CD14-positive monocyte (primary cell): ENCODE data around the gene EPB41L2. TPM values are rescaled to one million over a fixed set of nuclear protein-coding genes. Genes with fewer than 3 reads are reported as not detected.

Source experiments
- DNase-seq, 3 donors: peaks; one replicate each; pipeline ENCODE4 v3.0.0-alpha.2; 2011 to 2022
- H2AFZ ChIP-seq: 2 replicates; pipeline ENCODE4 v1.6.0; 2012; ENCODE audit warnings: mild to moderate bottlenecking, low read depth, low read length, inconsistent platforms; ENCODE audit not compliant: insufficient read depth, poor library complexity, severe bottlenecking
- H3K27ac ChIP-seq, 2 donors: 1 replicate in 1 of 2; 2 replicates in 1 of 2; pipeline ENCODE4 v1.5.1; 2012 to 2013; ENCODE audit warnings: low read length in 2 of 2, control low read depth in 1 of 2, inconsistent platforms in 1 of 2, low read depth in 1 of 2, mild to moderate bottlenecking in 1 of 2
- H3K27me3 ChIP-seq, 2 donors: one replicate each; pipeline versions ENCODE4 v1.6.0 to v1.6.1; 2011 to 2013; ENCODE audit warnings: low read length in 2 of 2; ENCODE audit not compliant: control insufficient read depth in 2 of 2, insufficient read depth in 2 of 2
- H3K36me3 ChIP-seq, 2 donors: replicated peaks in 1 of 2; 1 replicate in 1 of 2; 2 replicates in 1 of 2; pipeline versions ENCODE4 v1.5.1 to v1.6.1; 2012 to 2013; ENCODE audit warnings: low read length in 2 of 2, control low read depth in 1 of 2, inconsistent platforms in 1 of 2, mild to moderate bottlenecking in 1 of 2; ENCODE audit not compliant: insufficient read depth in 2 of 2, control insufficient read depth in 1 of 2
- H3K4me1 ChIP-seq, 2 donors: 1 replicate in 1 of 2; 2 replicates in 1 of 2; pipeline versions ENCODE4 v1.5.1 to v1.6.1; 2012 to 2013; ENCODE audit warnings: low read length in 2 of 2, control low read depth in 1 of 2, inconsistent platforms in 1 of 2, mild to moderate bottlenecking in 1 of 2, moderate library complexity in 1 of 2; ENCODE audit not compliant: insufficient read depth in 2 of 2, control insufficient read depth in 1 of 2
- H3K4me2 ChIP-seq: replicated peaks from 2 replicates; pipeline ENCODE3; 2012; ENCODE audit warnings: low read length, moderate library complexity, mild to moderate bottlenecking; ENCODE audit not compliant: poor library complexity, severe bottlenecking; ENCODE audit errors: extremely low read depth
- H3K4me3 ChIP-seq, 3 experiments: fragments of 200-600 bp in 1 of 3; sonication (generic) in 1 of 3; replicated peaks in 1 of 3; 1 replicate in 2 of 3; 2 replicates in 1 of 3; pipeline ENCODE4 v1.5.1; 2011 to 2013; ENCODE audit warnings: low read length in 3 of 3, mild to moderate bottlenecking in 3 of 3, control low read depth in 2 of 3, low read depth in 2 of 3, inconsistent platforms in 1 of 3, moderate library complexity in 1 of 3
- H3K79me2 ChIP-seq: 2 replicates; pipeline ENCODE4 v1.6.0; 2012; ENCODE audit warnings: mild to moderate bottlenecking, control low read depth, inconsistent platforms, low read length, moderate library complexity; ENCODE audit not compliant: insufficient read depth
- H3K9ac ChIP-seq: 2 replicates; pipeline ENCODE4 v1.6.0; 2017; ENCODE audit warnings: low read length, mild to moderate bottlenecking; ENCODE audit not compliant: insufficient read depth, poor library complexity, severe bottlenecking
- H3K9me3 ChIP-seq, 2 donors: replicated peaks in 1 of 2; 1 replicate in 1 of 2; 2 replicates in 1 of 2; pipeline versions ENCODE4 v1.5.1 to v1.6.1; 2012 to 2013; ENCODE audit warnings: low read length in 2 of 2, control low read depth in 1 of 2; ENCODE audit not compliant: control insufficient read depth in 1 of 2, insufficient read depth in 1 of 2
- H4K20me1 ChIP-seq: 2 replicates; pipeline ENCODE4 v1.6.0; 2012; ENCODE audit warnings: mild to moderate bottlenecking, low read length, control low read depth, moderate library complexity; ENCODE audit not compliant: insufficient read depth
- H3K27ac Mint-ChIP-seq, 7 donors: one replicate each; pipeline ENCODE4 v1.8.0; 2020; ENCODE audit warnings: mild to moderate bottlenecking in 7 of 7, mixed read lengths in 7 of 7, moderate library complexity in 6 of 7, inconsistent platforms in 2 of 7
- H3K27me3 Mint-ChIP-seq, 3 donors: one replicate each; pipeline ENCODE4 v1.8.0; 2021 to 2022; ENCODE audit warnings: low read depth in 3 of 3, mild to moderate bottlenecking in 3 of 3, mixed read lengths in 3 of 3, moderate library complexity in 3 of 3, inconsistent platforms in 1 of 3
- H3K36me3 Mint-ChIP-seq, 2 donors: one replicate each; pipeline ENCODE4 v1.8.0; 2020; ENCODE audit warnings: mixed read lengths in 2 of 2, inconsistent platforms in 1 of 2, mild to moderate bottlenecking in 1 of 2
- H3K4me1 Mint-ChIP-seq: one replicate; pipeline ENCODE4 v1.8.0; 2020; ENCODE audit warnings: mild to moderate bottlenecking, mixed read lengths
- H3K4me3 Mint-ChIP-seq, 2 donors: one replicate each; pipeline ENCODE4 v1.8.0; 2020; ENCODE audit warnings: mild to moderate bottlenecking in 2 of 2, mixed read lengths in 2 of 2, moderate library complexity in 1 of 2
- H3K9me3 Mint-ChIP-seq, 7 donors: one replicate each; pipeline ENCODE4 v1.8.0; 2020 to 2022; ENCODE audit warnings: mixed read lengths in 7 of 7, mild to moderate bottlenecking in 6 of 7, moderate library complexity in 6 of 7, inconsistent platforms in 2 of 7
- WGBS: methylation state at CpG from one replicate; pipeline ENCODE4 v1.1.5; 2013; ENCODE audit warnings: missing lambda C conversion rate; ENCODE audit not compliant: insufficient coverage; 5-methylcytosine and 5-hydroxymethylcytosine counted together
- intact Hi-C, 2 donors: fragments of 100-400 bp; cut with micrococcal nuclease; formaldehyde crosslinking; loops; one replicate each; pipeline versions ENCODE4 v1.15.0 to v1.15.1; 2023
- polyA plus RNA-seq, 3 donors: library from polyadenylated mRNA; depleted of rRNA in 1 of 3; unstranded in 2 of 3; stranded (reverse) in 1 of 3; fragments of 300-500 nt in 2 of 3; fragments of >200 nt in 1 of 3; fragmentation: Illumina TruSeq in 2 of 3; gene quantifications; 1 replicate in 2 of 3; 2 replicates in 1 of 3; pipeline ENCODE4 v1.2.3, GENCODE V29; 2012 to 2021
- TF ChIP-seq, protein P1 (sequence below): fragments of 200-600 bp; IDR thresholded peaks from one replicate; pipeline ENCODE4 v1.8.0; 2022; ENCODE audit warnings: antibody characterized with exemption, mild to moderate bottlenecking

EPB41L2 gene
- polyA plus RNA-seq, 3 donors = 3.4 to 7.2 (median 4.6) TPM

- H2AFZ ChIP-seq = no peak overlapping the region
- H3K36me3 ChIP-seq = no peaks in the 10 kb centered on the region
- no peak overlapping the region for H3K4me3 Mint-ChIP-seq
- no peak overlapping the region for H3K4me2 ChIP-seq
- no peaks in the 10 kb centered on the region for H3K79me2 ChIP-seq
- H4K20me1 ChIP-seq = no peaks in the 10 kb centered on the region
- TF ChIP-seq, protein P1, sequence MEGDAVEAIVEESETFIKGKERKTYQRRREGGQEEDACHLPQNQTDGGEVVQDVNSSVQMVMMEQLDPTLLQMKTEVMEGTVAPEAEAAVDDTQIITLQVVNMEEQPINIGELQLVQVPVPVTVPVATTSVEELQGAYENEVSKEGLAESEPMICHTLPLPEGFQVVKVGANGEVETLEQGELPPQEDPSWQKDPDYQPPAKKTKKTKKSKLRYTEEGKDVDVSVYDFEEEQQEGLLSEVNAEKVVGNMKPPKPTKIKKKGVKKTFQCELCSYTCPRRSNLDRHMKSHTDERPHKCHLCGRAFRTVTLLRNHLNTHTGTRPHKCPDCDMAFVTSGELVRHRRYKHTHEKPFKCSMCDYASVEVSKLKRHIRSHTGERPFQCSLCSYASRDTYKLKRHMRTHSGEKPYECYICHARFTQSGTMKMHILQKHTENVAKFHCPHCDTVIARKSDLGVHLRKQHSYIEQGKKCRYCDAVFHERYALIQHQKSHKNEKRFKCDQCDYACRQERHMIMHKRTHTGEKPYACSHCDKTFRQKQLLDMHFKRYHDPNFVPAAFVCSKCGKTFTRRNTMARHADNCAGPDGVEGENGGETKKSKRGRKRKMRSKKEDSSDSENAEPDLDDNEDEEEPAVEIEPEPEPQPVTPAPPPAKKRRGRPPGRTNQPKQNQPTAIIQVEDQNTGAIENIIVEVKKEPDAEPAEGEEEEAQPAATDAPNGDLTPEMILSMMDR = no peak
- intact Hi-C loops = loop anchor here in 1 of 2 donors (10.0 kb wide), 1 partner anchor 525 kb away; no protein-coding TSS in a partner anchor
- no peak for DNase-seq
- no peak overlapping the region for H3K27ac Mint-ChIP-seq
- H3K4me3 ChIP-seq = no peak overlapping the region
- no peak overlapping the region for H3K27ac ChIP-seq
- no peaks in the 10 kb centered on the region for H3K9me3 ChIP-seq
- no peaks in the 10 kb centered on the region for H3K9me3 Mint-ChIP-seq
- no peaks in the 10 kb centered on the region for H3K4me1 Mint-ChIP-seq
- H3K27me3 ChIP-seq = no peaks in the 10 kb centered on the region
- no peak overlapping the region for H3K9ac ChIP-seq
- 91% methylated on average over 1 of the region's 1 CpG for WGBS
- H3K4me1 ChIP-seq = no peaks in the 10 kb centered on the region
- H3K36me3 Mint-ChIP-seq = no peaks in the 10 kb centered on the region
- H3K27me3 Mint-ChIP-seq = no peaks in the 10 kb centered on the region
These were observed 213.5 kb downstream of the EPB41L2 start for GRCh38 chr6:130849594-130849993.

GRCh38 chr6:130848945-130849344 is 214.1 kb downstream of the EPB41L2 start:
- Histone ChIP-seq H4K20me1 (no peaks in the 10 kb centered on the region), H3K9me3 (no peaks in the 10 kb centered on the region), H3K27me3 (no peaks in the 10 kb centered on the region), H3K4me1 (no peaks in the 10 kb centered on the region), H2AFZ (no peak overlapping the region), H3K27ac (no peak overlapping the region), H3K4me3 (no peak overlapping the region), H3K4me2 (no peak overlapping the region), H3K36me3 (no peaks in the 10 kb centered on the region), H3K9ac (no peak overlapping the region), H3K79me2 (no peaks in the 10 kb centered on the region)
- H3K4me3 Mint-ChIP-seq = no peak overlapping the region
- no peaks in the 10 kb centered on the region for H3K27me3 Mint-ChIP-seq
- TF ChIP-seq, protein P1 = no peak
- intact Hi-C loops = loop anchor here in 1 of 2 donors (10.0 kb wide), 1 partner anchor 524 kb away; no protein-coding TSS in a partner anchor
- DNase-seq = no peak
- H3K4me1 Mint-ChIP-seq = no peaks in the 10 kb centered on the region
- no peaks in the 10 kb centered on the region for H3K36me3 Mint-ChIP-seq
- no CpG with 5 or more reads among the region's 2 CpGs for WGBS
- H3K27ac Mint-ChIP-seq = no peak overlapping the region
- H3K9me3 Mint-ChIP-seq = no peaks in the 10 kb centered on the region
